HepG2 (cell line): Measurements from ENCODE around the gene PRCD. TPM values are rescaled to one million over a fixed set of nuclear protein-coding genes. Genes with fewer than 3 reads are reported as not detected.

Experiments
- BRCA1 ChIP-seq: sonication (generic); formaldehyde crosslinking; IDR thresholded peaks from 2 replicates; pipeline ENCODE4 v1.4.0; 2020; ENCODE audit warnings: missing genetic modification reagents
- HDAC1 ChIP-seq: sonication (generic); formaldehyde crosslinking; IDR thresholded peaks from 2 replicates; pipeline ENCODE4 v1.5.1; 2020; ENCODE audit warnings: mild to moderate bottlenecking, missing genetic modification reagents
- ONECUT2 ChIP-seq: sonication (generic); formaldehyde crosslinking; IDR thresholded peaks from 2 replicates; pipeline ENCODE4 v1.4.0; 2020; ENCODE audit warnings: missing genetic modification reagents
- SALL1 ChIP-seq: sonication (generic); formaldehyde crosslinking; IDR thresholded peaks from 2 replicates; pipeline ENCODE4 v1.8.0; 2022; ENCODE audit warnings: mild to moderate bottlenecking, missing genetic modification reagents
- SIX1 ChIP-seq: sonication (generic); formaldehyde crosslinking; IDR thresholded peaks from 2 replicates; pipeline ENCODE4 v1.4.0; 2020; ENCODE audit warnings: missing genetic modification reagents, borderline replicate concordance
- SRY ChIP-seq: sonication (generic); formaldehyde crosslinking; IDR thresholded peaks from 2 replicates; pipeline ENCODE4 v1.8.0; 2022; ENCODE audit warnings: mild to moderate bottlenecking, missing genetic modification reagents
- ZNF343 ChIP-seq: sonication (generic); formaldehyde crosslinking; IDR thresholded peaks from 2 replicates; pipeline ENCODE4 v1.4.0; 2020; ENCODE audit warnings: mild to moderate bottlenecking, missing genetic modification reagents
- polyA plus RNA-seq, 8 experiments: library from polyadenylated mRNA; depleted of rRNA in 3 of 8; stranded (reverse) in 7 of 8; unstranded in 1 of 8; fragments of >200 nt; fragmentation: Illumina TruSeq in 4 of 8; extraction: Trizol in 4 of 8; gene quantifications; 2 replicates each; pipeline versions ENCODE4 v1.2.1 to v1.2.3, GENCODE V29; 2011 to 2016; ENCODE audit warnings: low read depth in 4 of 8, missing spikeins in 1 of 8, mixed read lengths in 1 of 8; ENCODE audit not compliant: insufficient read depth in 1 of 8
- total RNA-seq, 5 experiments: library from RNA; depleted of rRNA; stranded (reverse); fragments of >200 nt; fragmentation: Illumina TruSeq; extraction: Trizol; gene quantifications; 2 replicates each; pipeline ENCODE4 v1.2.3, GENCODE V29; 2016; ENCODE audit warnings: low read depth in 1 of 5
- TF ChIP-seq, protein P1 (sequence below), 2 experiments: fragments of 450-650 bp in 1 of 2; sonication (generic) in 1 of 2; formaldehyde crosslinking in 1 of 2; IDR thresholded peaks; 2 replicates each; pipeline versions ENCODE4 v1.6.1 to v1.8.0; 2016 to 2022; ENCODE audit warnings: antibody characterized with exemption in 1 of 2, mild to moderate bottlenecking in 1 of 2, missing genetic modification reagents in 1 of 2
- TF ChIP-seq, protein P2 (sequence below): sonication (generic); formaldehyde crosslinking; IDR thresholded peaks from 2 replicates; pipeline ENCODE4 v1.4.0; 2020; ENCODE audit warnings: missing genetic modification reagents, mild to moderate bottlenecking, borderline replicate concordance
- TF ChIP-seq, protein P3 (sequence below), 2 experiments: sonication (generic) in 1 of 2; formaldehyde crosslinking in 1 of 2; IDR thresholded peaks; 2 replicates each; pipeline versions ENCODE4 v1.5.1 to v1.6.1; 2011 to 2020; ENCODE audit warnings: borderline replicate concordance in 1 of 2, low read depth in 1 of 2, low read length in 1 of 2, mild to moderate bottlenecking in 1 of 2, missing genetic modification reagents in 1 of 2, moderate library complexity in 1 of 2
- TF ChIP-seq, protein P4 (sequence below): IDR thresholded peaks from 2 replicates; pipeline ENCODE4 v1.6.1; 2012; ENCODE audit warnings: inconsistent platforms

PRCD gene
- total and polyA plus RNA-seq, 2 of the 13 experiments (the other 11 are each of a cell fraction or from before 2014, with no cell fraction given): 0.51 TPM; not detected in 1

- TF ChIP-seq, protein P1, sequence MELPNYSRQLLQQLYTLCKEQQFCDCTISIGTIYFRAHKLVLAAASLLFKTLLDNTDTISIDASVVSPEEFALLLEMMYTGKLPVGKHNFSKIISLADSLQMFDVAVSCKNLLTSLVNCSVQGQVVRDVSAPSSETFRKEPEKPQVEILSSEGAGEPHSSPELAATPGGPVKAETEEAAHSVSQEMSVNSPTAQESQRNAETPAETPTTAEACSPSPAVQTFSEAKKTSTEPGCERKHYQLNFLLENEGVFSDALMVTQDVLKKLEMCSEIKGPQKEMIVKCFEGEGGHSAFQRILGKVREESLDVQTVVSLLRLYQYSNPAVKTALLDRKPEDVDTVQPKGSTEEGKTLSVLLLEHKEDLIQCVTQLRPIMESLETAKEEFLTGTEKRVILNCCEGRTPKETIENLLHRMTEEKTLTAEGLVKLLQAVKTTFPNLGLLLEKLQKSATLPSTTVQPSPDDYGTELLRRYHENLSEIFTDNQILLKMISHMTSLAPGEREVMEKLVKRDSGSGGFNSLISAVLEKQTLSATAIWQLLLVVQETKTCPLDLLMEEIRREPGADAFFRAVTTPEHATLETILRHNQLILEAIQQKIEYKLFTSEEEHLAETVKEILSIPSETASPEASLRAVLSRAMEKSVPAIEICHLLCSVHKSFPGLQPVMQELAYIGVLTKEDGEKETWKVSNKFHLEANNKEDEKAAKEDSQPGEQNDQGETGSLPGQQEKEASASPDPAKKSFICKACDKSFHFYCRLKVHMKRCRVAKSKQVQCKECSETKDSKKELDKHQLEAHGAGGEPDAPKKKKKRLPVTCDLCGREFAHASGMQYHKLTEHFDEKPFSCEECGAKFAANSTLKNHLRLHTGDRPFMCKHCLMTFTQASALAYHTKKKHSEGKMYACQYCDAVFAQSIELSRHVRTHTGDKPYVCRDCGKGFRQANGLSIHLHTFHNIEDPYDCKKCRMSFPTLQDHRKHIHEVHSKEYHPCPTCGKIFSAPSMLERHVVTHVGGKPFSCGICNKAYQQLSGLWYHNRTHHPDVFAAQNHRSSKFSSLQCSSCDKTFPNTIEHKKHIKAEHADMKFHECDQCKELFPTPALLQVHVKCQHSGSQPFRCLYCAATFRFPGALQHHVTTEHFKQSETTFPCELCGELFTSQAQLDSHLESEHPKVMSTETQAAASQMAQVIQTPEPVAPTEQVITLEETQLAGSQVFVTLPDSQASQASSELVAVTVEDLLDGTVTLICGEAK (IDR thresholded peaks at IDR 0.05): no peak
- TF ChIP-seq, protein P1 (CRISPR knock-in tag; IDR thresholded peaks at IDR 0.05): no peak
- TF ChIP-seq SRY (no peak), SIX1 (CRISPR knock-in tag) (no peak), HDAC1 (CRISPR knock-in tag) (0 out of 2 replicates have a peak, but pooled peaks have one; percentile 19), ZNF343 (CRISPR knock-in tag) (no peak), ONECUT2 (CRISPR knock-in tag) (no peak), BRCA1 (CRISPR knock-in tag) (no peak), SALL1 (CRISPR knock-in tag) (0 out of 2 replicates have a peak, but pooled peaks have one; percentile 3)
- TF ChIP-seq, protein P2, sequence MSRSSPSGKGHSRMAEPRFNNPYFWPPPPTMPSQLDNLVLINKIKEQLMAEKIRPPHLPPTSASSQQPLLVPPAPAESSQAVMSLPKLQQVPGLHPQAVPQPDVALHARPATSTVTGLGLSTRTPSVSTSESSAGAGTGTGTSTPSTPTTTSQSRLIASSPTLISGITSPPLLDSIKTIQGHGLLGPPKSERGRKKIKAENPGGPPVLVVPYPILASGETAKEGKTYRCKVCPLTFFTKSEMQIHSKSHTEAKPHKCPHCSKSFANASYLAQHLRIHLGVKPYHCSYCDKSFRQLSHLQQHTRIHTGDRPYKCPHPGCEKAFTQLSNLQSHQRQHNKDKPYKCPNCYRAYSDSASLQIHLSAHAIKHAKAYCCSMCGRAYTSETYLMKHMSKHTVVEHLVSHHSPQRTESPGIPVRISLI: peak; percentile 24; the same call in 1 of the 2 replicates
- TF ChIP-seq, protein P3, sequence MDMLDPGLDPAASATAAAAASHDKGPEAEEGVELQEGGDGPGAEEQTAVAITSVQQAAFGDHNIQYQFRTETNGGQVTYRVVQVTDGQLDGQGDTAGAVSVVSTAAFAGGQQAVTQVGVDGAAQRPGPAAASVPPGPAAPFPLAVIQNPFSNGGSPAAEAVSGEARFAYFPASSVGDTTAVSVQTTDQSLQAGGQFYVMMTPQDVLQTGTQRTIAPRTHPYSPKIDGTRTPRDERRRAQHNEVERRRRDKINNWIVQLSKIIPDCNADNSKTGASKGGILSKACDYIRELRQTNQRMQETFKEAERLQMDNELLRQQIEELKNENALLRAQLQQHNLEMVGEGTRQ (IDR thresholded peaks at IDR 0.05; ENCODE audit: low read depth, low read length): peak; percentile 57; the same call in 1 of the 2 replicates
- TF ChIP-seq, protein P3 (CRISPR knock-in tag; IDR thresholded peaks at IDR 0.05; ENCODE audit: borderline replicate concordance): peak; percentile 52; the same call in 1 of the 2 replicates
- TF ChIP-seq, protein P4, sequence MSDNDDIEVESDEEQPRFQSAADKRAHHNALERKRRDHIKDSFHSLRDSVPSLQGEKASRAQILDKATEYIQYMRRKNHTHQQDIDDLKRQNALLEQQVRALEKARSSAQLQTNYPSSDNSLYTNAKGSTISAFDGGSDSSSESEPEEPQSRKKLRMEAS: peak; percentile 13; the same call in 1 of the 2 replicates
These were observed 26.5 kb upstream of the PRCD start (continued) for GRCh38 chr17:76513306-76513692.
